Breast epithelium (tissue), 4 donors: Measurements from ENCODE around the gene RHOV. TPM values are rescaled to one million over a fixed set of nuclear protein-coding genes. Genes with fewer than 3 reads are reported as not detected.

Experiments
- DNase-seq, 2 donors: peaks; one replicate each; pipeline ENCODE4 v3.0.0-alpha.2; 2019; ENCODE audit warnings: low spot score in 2 of 2
- H3K27ac ChIP-seq, 2 donors: fragments of 200-600 bp; sonication (generic) in 1 of 2; one replicate each; pipeline ENCODE4 v1.5.1; 2016 to 2019; ENCODE audit warnings: mild to moderate bottlenecking in 1 of 2
- H3K27me3 ChIP-seq, 2 donors: fragments of 200-600 bp; sonication (generic) in 1 of 2; one replicate each; pipeline versions ENCODE4 v1.5.1 to v1.6.0; 2017 to 2019; ENCODE audit warnings: control low read depth in 1 of 2, mild to moderate bottlenecking in 1 of 2
- H3K36me3 ChIP-seq: fragments of 200-600 bp; one replicate; pipeline ENCODE4 v1.5.1; 2019
- H3K4me1 ChIP-seq, 2 donors: fragments of 200-600 bp; sonication (generic); one replicate each; pipeline ENCODE4 v1.5.1; 2016 to 2019; ENCODE audit warnings: control low read depth in 1 of 2
- H3K4me3 ChIP-seq, 3 donors: fragments of 200-600 bp; sonication (generic); 1 replicate in 2 of 3; 2 replicates in 1 of 3; pipeline ENCODE4 v1.5.1; 2016 to 2019; ENCODE audit warnings: mild to moderate bottlenecking in 3 of 3, moderate library complexity in 2 of 3
- H3K9me3 ChIP-seq, 2 donors: fragments of 200-600 bp; sonication (generic) in 1 of 2; one replicate each; pipeline ENCODE4 v1.5.1; 2016 to 2019; ENCODE audit warnings: control low read depth in 1 of 2
- POLR2A ChIP-seq: fragments of 450-650 bp; IDR thresholded peaks from one replicate; pipeline ENCODE4 v1.6.1; 2016; ENCODE audit warnings: antibody characterized with exemption, mild to moderate bottlenecking, moderate library complexity
- POLR2AphosphoS5 ChIP-seq, 3 donors: sonication (generic); formaldehyde crosslinking; IDR thresholded peaks; one replicate each; pipeline ENCODE4 v1.6.1; 2017; ENCODE audit warnings: antibody characterized with exemption in 3 of 3
- intact Hi-C: fragments of 100-400 bp; cut with DNase I; formaldehyde crosslinking; loops from one replicate; pipeline ENCODE4 v1.15.1; 2023; ENCODE audit warnings: low total_unique reads
- total RNA-seq, 3 donors: library from RNA; depleted of rRNA; stranded (reverse); fragments of >200 nt; gene quantifications; one replicate each; pipeline ENCODE4 v1.1.0, GENCODE V29; 2016
- TF ChIP-seq, protein P1 (sequence below), 3 donors: fragments of 450-650 bp; IDR thresholded peaks; one replicate each; pipeline ENCODE4 v1.5.1; 2016 to 2017; ENCODE audit warnings: antibody characterized with exemption in 3 of 3, mild to moderate bottlenecking in 3 of 3, moderate library complexity in 3 of 3

The RHOV gene
- total RNA-seq, 3 donors from 2014 or later: 8.5 to 12.1 TPM; not detected in 1

DNA sequence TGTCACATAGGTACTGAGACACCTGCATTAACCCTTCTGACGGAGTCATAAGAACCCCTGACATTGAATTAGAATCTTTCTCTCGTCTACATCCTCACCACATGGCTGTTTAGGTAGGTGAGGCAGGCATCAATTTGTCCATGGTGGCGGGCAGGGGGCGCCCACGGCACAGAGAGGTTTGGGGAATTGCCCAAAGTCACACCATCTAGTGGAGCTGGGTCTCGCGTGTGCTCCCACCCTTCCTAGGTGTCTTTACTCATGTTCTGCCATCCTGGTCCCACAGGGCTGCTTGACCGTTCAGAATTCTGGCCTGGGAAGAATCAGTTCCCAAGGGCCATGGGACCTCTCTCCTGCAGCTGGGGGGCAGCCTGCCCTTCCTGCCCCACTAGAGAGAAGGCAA lies 40.5 kb upstream of the RHOV start:
- H3K4me3 ChIP-seq: no peak overlapping the region
- H3K36me3 ChIP-seq: no peaks in the 10 kb centered on the region
- DNase-seq: no peak
- H3K27ac ChIP-seq: no peak overlapping the region
- H3K9me3 ChIP-seq: no peaks in the 10 kb centered on the region
- TF ChIP-seq POLR2AphosphoS5 (IDR thresholded peaks at IDR 0.05) (no peak), POLR2A (no peak)
- TF ChIP-seq, protein P1, sequence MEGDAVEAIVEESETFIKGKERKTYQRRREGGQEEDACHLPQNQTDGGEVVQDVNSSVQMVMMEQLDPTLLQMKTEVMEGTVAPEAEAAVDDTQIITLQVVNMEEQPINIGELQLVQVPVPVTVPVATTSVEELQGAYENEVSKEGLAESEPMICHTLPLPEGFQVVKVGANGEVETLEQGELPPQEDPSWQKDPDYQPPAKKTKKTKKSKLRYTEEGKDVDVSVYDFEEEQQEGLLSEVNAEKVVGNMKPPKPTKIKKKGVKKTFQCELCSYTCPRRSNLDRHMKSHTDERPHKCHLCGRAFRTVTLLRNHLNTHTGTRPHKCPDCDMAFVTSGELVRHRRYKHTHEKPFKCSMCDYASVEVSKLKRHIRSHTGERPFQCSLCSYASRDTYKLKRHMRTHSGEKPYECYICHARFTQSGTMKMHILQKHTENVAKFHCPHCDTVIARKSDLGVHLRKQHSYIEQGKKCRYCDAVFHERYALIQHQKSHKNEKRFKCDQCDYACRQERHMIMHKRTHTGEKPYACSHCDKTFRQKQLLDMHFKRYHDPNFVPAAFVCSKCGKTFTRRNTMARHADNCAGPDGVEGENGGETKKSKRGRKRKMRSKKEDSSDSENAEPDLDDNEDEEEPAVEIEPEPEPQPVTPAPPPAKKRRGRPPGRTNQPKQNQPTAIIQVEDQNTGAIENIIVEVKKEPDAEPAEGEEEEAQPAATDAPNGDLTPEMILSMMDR (IDR thresholded peaks at IDR 0.05): no peak
- no peaks in the 10 kb centered on the region for H3K27me3 ChIP-seq
- intact Hi-C loops: no loop called here
- peaks cover 0 to 6% of the 10 kb centered on the region in 2 donors for H3K4me1 ChIP-seq

DNA sequence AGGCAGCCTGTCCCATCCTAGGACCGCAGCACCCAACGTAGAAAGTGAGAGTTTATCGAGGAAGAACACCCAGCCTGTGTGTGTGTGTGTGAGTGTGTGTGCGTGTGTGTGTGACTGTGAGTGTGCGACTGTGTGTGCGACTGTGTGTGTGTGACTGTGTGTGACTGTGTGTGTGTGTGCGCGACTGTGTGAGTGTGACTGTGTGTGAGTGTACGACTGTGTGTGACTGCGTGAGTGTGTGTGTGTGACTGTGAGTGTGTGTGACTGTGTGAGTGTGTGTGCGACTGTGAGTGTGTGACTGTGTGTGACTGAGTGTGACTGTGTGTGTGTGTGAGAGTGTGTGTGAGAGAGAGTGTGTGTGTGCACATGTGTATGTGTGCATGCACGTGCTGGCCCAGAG lies 40.0 kb upstream of the RHOV start:
- no peak overlapping the region for H3K27ac ChIP-seq
- H3K36me3 ChIP-seq: no peaks in the 10 kb centered on the region
- H3K4me1 ChIP-seq: peaks cover 0 to 6% of the 10 kb centered on the region in 2 donors
- DNase-seq: no peak
- H3K27me3 ChIP-seq: no peaks in the 10 kb centered on the region
- intact Hi-C loops: no loop called here
- TF ChIP-seq, protein P1 (IDR thresholded peaks at IDR 0.05): no peak
- no peak for TF ChIP-seq POLR2A
- no peak for TF ChIP-seq POLR2AphosphoS5 (IDR thresholded peaks at IDR 0.05)
- no peak overlapping the region for H3K4me3 ChIP-seq
- H3K9me3 ChIP-seq: no peaks in the 10 kb centered on the region

DNA sequence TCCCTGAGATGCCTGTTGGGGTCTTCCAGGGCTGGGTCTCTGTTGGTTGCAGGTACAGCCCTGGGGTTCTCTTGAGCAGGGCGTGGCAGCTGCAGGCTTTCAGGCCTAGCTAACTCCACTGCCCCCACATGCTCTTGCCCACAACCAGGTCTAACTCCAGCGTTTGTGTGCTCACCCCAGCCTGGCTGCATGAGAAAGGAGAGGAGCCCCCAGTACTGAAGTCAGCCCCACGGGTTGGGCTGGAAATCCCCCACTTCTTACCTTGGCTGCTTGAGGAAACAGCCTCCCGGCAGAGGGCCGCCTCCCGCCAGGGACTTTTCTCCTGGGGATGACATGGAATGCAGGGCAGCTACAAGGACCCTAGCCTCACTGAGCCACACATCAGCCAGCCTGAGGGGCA lies 38.4 kb upstream of the RHOV start:
- Histone ChIP-seq H3K36me3 (no peaks in the 10 kb centered on the region), H3K4me3 (no peak overlapping the region), H3K27me3 (no peaks in the 10 kb centered on the region), H3K9me3 (no peaks in the 10 kb centered on the region), H3K4me1 (peaks cover 1 to 7% of the 10 kb centered on the region in 2 donors), H3K27ac (no peak overlapping the region)
- DNase-seq: no peak
- TF ChIP-seq POLR2A: no peak
- intact Hi-C loops: no loop called here

GRCh38 chr15:40911693-40912092 lies 37.7 kb upstream of the RHOV start:
- Histone ChIP-seq H3K36me3 (no peaks in the 10 kb centered on the region), H3K4me3 (no peak overlapping the region), H3K27ac (peak overlapping the region in 1 of 2 donors; percentile 48), H3K9me3 (no peaks in the 10 kb centered on the region), H3K4me1 (peaks cover 6 to 15% of the 10 kb centered on the region in 2 donors), H3K27me3 (no peaks in the 10 kb centered on the region)
- TF ChIP-seq, protein P1 (IDR thresholded peaks at IDR 0.05): no peak
- TF ChIP-seq POLR2A: no peak
- TF ChIP-seq POLR2AphosphoS5 (IDR thresholded peaks at IDR 0.05): no peak
- intact Hi-C loops: no loop called here
- no peak for DNase-seq

DNA sequence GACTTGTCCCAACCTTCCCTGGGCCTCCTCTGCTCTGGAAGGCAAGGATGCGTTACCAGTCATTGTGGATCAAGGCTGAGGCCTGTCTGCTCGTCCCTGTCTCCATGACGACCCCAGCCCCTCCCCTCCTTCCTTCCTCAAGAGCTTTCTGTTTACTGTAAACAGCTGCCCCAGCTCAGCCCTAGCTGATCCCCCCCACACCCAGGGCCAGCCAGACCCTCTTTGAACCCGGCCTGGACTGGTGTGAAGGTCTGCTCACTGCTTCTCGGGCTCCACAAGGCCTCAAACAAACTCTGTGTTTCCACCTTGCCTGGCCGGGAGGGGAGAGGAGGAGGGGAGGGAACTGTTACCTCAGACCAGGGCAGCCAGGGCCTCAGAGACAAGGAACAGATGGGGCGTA lies 37.1 kb upstream of the RHOV start:
- peaks cover 6 to 20% of the 10 kb centered on the region in 2 donors for H3K4me1 ChIP-seq
- no peak for DNase-seq
- TF ChIP-seq, protein P1 (IDR thresholded peaks at IDR 0.05): no peak
- TF ChIP-seq POLR2A: no peak
- no peak for TF ChIP-seq POLR2AphosphoS5 (IDR thresholded peaks at IDR 0.05)
- no peaks in the 10 kb centered on the region for H3K27me3 ChIP-seq
- H3K27ac ChIP-seq: peak overlapping the region in 1 of 2 donors; percentile 48
- intact Hi-C loops: no loop called here
- no peak overlapping the region for H3K4me3 ChIP-seq
- no peaks in the 10 kb centered on the region for H3K36me3 ChIP-seq
- H3K9me3 ChIP-seq: no peaks in the 10 kb centered on the region
